Nucleus accumbens (tissue), 56 donors: ENCODE measurements around the gene SLF2.
A peak's percentile ranks its signal among the peaks of the same experiment; 100 is the strongest.

Experiments
- DNase-seq, 56 donors: peaks; one replicate each; lab custom pipeline; 2025; lab: John Stamatoyannopoulos, UW

The SLF2 gene

GRCh38 chr10:100977436-100977835, 64.7 kb downstream of the SLF2 start:
- no peak for DNase-seq

DNA sequence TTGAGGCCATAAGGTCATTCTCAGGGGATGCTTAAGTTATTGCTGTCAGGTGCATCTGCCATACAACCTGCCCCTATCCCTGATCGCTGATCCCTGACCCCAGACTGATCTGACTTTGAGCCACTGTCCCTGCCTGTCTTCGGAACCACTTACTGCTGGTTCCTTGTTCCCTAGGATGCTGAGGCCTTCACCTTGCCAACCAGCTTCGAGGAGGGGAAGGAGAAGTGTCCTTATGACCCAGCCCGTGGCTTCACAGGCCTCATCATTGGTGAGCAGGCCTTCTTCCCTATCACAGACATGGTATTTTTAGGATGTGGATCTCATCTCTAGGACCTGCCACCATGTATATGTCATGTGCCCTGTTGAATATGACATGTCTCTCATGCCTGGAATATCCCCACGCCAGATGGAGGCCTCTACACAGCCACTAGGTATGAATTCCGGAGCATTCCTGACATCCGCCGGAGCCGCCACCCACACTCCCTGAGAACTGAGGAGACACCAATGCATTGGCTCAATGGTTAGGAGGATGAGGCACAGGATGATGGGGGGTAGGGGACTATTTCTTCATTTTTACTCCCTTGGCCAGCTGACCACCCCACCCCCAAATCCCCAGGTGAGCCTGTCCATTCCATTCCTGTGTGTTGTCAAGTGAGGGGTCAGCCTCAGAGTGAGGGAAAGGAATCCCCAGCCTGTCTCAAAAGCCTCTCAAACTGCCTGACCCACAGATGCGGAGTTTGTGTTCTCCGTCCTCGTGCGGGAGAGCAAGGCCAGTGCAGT, 65.5 kb downstream of the SLF2 start:
- no peak for DNase-seq

DNA sequence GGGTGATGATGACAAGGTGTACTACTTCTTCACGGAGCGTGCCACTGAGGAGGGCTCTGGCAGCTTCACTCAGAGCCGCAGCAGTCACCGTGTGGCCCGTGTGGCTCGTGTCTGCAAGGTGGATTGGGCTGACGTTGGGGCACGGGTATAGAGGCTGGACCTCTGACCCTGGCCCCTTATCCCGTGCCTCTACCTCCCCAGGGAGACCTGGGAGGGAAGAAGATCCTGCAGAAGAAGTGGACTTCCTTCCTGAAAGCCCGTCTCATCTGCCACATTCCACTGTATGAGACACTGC, 66.1 kb downstream of the SLF2 start:
- no peak for DNase-seq

DNA sequence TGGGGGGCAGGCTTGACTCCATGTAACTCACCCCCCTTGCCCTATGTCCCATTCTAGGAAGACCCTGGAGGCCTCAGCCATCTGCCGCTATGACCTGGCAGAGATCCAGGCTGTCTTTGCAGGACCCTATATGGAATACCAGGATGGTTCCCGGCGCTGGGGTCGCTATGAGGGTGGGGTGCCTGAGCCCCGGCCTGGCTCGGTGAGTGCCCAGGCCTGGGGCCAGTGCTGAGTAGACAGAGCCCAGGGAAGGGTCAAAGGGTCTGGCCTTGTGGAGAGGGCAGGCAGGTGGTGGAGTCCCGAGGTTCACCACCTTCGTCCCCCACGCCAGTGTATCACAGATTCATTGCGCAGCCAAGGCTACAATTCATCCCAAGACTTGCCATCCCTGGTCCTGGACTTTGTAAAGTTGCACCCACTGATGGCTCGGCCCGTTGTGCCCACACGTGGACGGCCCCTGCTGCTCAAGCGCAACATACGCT, 67.1 kb downstream of the SLF2 start:
- DNase-seq, result no peak

GRCh38 chr10:100980311-100980710, 67.5 kb downstream of the SLF2 start:
- no peak for DNase-seq

DNA sequence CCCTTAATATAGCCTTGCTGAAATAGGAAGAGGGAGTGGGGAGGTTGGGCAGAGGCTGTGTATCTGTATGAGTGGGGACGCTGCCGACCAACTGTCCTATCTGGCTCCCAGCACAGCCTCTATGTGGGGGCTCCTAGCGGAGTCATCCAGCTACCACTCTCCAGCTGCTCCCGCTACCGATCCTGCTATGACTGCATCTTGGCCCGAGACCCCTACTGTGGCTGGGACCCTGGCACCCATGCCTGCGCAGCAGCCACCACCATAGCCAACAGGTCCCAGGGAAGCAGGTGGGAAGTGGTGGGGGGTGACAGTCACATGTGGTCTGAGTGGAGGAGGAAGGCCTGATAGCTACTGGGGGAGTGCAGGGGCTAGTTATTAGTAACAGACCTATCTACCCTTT, 67.9 kb downstream of the SLF2 start:
- DNase-seq, result no peak

DNA sequence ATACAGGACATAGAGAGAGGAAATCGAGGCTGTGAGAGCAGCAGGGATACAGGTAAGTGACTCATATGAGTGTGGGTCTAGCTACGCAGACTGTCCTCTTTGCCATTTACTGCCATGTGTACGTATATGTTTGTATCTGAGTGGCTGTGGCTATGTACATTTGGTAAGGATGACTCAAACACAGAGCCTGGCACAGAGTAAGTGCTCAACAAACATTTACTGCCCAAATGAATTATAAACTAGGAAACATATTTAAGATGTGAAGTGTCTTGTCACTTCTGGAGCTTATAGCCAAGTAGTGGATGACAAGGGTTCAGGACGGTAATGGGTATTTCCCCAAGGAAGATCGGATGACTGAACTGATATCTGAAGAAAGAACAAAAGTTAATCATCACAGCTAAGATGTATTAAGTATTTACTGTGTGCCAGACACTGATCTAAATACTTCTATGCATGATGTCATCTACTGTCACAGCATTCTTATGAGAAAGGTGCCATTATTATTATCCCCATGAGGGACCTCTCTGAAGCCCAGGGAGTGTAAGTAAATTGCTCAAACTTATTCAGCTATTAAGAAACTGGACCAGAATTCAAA, 68.5 kb downstream of the SLF2 start:
- no peak for DNase-seq

GRCh38 chr10:100982916-100983830, 70.4 kb downstream of the SLF2 start:
- peak in 1 of 56 donors; percentile 36 for DNase-seq

GRCh38 chr10:100983868-100984671, 71.3 kb downstream of the SLF2 start:
- DNase-seq, result no peak

DNA sequence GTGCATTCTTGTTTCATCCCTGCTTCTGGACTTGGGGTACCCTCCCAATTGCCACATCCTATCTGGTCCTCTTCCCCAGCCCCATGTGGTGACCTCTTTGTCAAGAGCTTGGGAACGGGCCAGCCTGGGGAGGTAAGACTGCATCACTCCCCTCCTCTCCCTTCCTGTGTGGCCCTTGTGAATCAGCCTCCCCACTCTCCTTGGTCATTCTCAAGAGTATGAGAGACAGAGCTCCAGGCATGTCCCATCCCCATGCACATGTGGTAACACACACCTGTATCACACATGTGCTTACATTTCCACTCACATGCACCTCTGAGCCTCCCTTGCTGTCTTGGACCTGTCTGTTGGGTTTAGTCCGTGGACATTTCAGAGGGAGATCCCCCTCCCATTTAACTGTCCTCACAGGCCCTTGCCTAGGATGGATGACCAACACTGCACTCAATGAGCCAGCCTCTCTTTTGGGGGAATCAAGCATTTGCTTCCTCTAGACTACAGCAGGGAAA, 72.0 kb downstream of the SLF2 start:
- no peak for DNase-seq

GRCh38 chr10:100985336-100985735, 72.6 kb downstream of the SLF2 start:
- DNase-seq, result peak in 6 of 56 donors; percentile 15 to 34 (median 26)

DNA sequence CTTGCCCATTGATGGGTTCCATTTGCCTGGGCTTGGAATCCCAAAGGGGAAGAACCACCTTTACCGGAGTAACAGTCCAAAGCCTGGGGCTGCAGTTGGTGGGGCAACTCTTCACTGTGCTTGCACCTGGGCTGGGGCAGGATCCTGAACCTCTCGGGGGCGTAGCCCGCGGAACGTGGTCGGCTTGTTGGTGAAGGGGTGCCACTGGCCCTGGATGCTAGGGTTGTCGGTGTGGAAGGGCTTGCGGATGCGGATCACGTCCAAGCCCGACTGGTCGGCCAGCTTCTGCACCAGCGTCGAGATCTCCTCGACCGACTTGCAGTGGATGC, 73.8 kb downstream of the SLF2 start:
- DNase-seq, result no peak

GRCh38 chr10:100986952-100987684, 74.4 kb downstream of the SLF2 start, which contains the start of the genes MRPL43 and TWNK:
TSS of gene MRPL43 (minus strand) at chr10:100987497. CDS start at chr10:100987443, 54 bp downstream.
TSS of gene TWNK (plus strand) at chr10:100987543. CDS start at chr10:100988211, 668 bp downstream.
- peak in 54 of 56 donors; percentile 47 to 93 (median 80) for DNase-seq

- DNase-seq, result no peak
These were observed 74.9 kb downstream of the SLF2 start for GRCh38 chr10:100987685-100988049.

GRCh38 chr10:100988166-100988565, 75.4 kb downstream of the SLF2 start:
- DNase-seq, result no peak

DNA sequence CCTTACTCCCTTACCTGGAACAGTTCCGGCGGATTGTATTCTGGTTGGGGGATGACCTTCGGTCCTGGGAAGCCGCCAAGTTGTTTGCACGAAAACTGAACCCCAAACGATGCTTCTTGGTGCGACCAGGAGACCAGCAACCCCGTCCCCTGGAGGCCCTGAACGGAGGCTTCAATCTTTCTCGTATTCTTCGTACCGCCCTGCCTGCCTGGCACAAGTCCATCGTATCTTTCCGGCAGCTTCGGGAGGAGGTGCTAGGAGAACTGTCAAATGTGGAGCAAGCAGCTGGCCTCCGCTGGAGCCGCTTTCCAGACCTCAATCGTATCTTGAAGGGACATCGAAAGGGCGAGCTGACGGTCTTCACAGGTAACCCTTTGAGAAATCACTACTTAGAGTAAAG, 76.3 kb downstream of the SLF2 start:
- no peak for DNase-seq

GRCh38 chr10:100993986-100994708, 81.4 kb downstream of the SLF2 start:
- DNase-seq, result peak in 33 of 56 donors; percentile 9 to 73 (median 38)

- no peak for DNase-seq
These were observed 82.4 kb downstream of the SLF2 start for GRCh38 chr10:100995181-100995580.
